HepG2 (cell line): ENCODE data around the gene ATP13A4. TPM values are rescaled to one million over a fixed set of nuclear protein-coding genes. Genes with fewer than 3 reads are reported as not detected.
A peak's percentile ranks its signal among the peaks of the same experiment; 100 is the strongest.

Source experiments
- BRD4 ChIP-seq: sonication (generic); formaldehyde crosslinking; IDR thresholded peaks from 2 replicates; pipeline ENCODE4 v1.4.0; 2020; ENCODE audit warnings: missing genetic modification reagents
- CEBPG ChIP-seq: IDR thresholded peaks from 2 replicates; pipeline ENCODE4 v1.6.1; 2016
- CENPX ChIP-seq: sonication (generic); formaldehyde crosslinking; IDR thresholded peaks from 2 replicates; pipeline ENCODE4 v1.9.0; 2021; ENCODE audit warnings: mild to moderate bottlenecking, missing genetic modification reagents, moderate library complexity
- DPF2 ChIP-seq: sonication (generic); formaldehyde crosslinking; IDR thresholded peaks from 2 replicates; pipeline ENCODE4 v1.4.0; 2020; ENCODE audit warnings: mild to moderate bottlenecking, low read depth, missing genetic modification reagents, borderline replicate concordance
- GFI1 ChIP-seq: sonication (generic); formaldehyde crosslinking; IDR thresholded peaks from 2 replicates; pipeline ENCODE4 v1.5.0; 2020; ENCODE audit warnings: missing genetic modification reagents, mild to moderate bottlenecking, borderline replicate concordance
- HCFC1 ChIP-seq: fragments of 150-350 bp; IDR thresholded peaks from 2 replicates; pipeline ENCODE4 v1.6.1; 2014; ENCODE audit warnings: low read depth, low read length
- KDM6A ChIP-seq: IDR thresholded peaks from 2 replicates; pipeline ENCODE4 v1.6.1; 2016; ENCODE audit warnings: low read depth
- RBFOX2 ChIP-seq: fragments of 200-400 bp; formaldehyde crosslinking; IDR thresholded peaks from 2 replicates; pipeline ENCODE4 v1.6.1; 2017; ENCODE audit warnings: low read depth, mild to moderate bottlenecking, low read length
- RFX1 ChIP-seq: fragments of 450-650 bp; IDR thresholded peaks from 2 replicates; pipeline ENCODE4 v1.6.1; 2017
- RFX3 ChIP-seq: IDR thresholded peaks from 2 replicates; pipeline ENCODE4 v1.6.1; 2016; ENCODE audit warnings: missing biosample characterization, missing genetic modification reagents
- SAP130 ChIP-seq: IDR thresholded peaks from 2 replicates; pipeline ENCODE4 v1.6.1; 2016; ENCODE audit warnings: low read depth
- ZBTB3 ChIP-seq: sonication (generic); formaldehyde crosslinking; IDR thresholded peaks from 2 replicates; pipeline ENCODE4 v1.4.0; 2020; ENCODE audit warnings: low read depth, mild to moderate bottlenecking, moderate library complexity, missing genetic modification reagents, borderline replicate concordance
- ZNF232 ChIP-seq: sonication (generic); formaldehyde crosslinking; IDR thresholded peaks from 2 replicates; pipeline ENCODE4 v1.4.0; 2020; ENCODE audit warnings: missing genetic modification reagents, borderline replicate concordance
- ZNF326 ChIP-seq: sonication (generic); formaldehyde crosslinking; IDR thresholded peaks from 2 replicates; pipeline ENCODE4 v1.4.0; 2020; ENCODE audit warnings: missing genetic modification reagents, borderline replicate concordance
- ZNF33B ChIP-seq: sonication (generic); formaldehyde crosslinking; IDR thresholded peaks from 2 replicates; pipeline ENCODE4 v1.5.1; 2020; ENCODE audit warnings: mild to moderate bottlenecking, missing genetic modification reagents
- ZNF34 ChIP-seq: sonication (generic); formaldehyde crosslinking; IDR thresholded peaks from 2 replicates; pipeline ENCODE4 v1.4.0; 2020; ENCODE audit warnings: mild to moderate bottlenecking, missing genetic modification reagents, borderline replicate concordance
- ZNF382 ChIP-seq: sonication (generic); formaldehyde crosslinking; IDR thresholded peaks from 2 replicates; pipeline ENCODE4 v1.5.0; 2020; ENCODE audit warnings: missing genetic modification reagents, mild to moderate bottlenecking, borderline replicate concordance
- ZNF496 ChIP-seq: sonication (generic); formaldehyde crosslinking; IDR thresholded peaks from 2 replicates; pipeline ENCODE4 v1.8.1; 2023; ENCODE audit warnings: mild to moderate bottlenecking, moderate library complexity, missing genetic modification reagents; ENCODE audit not compliant: insufficient replicate concordance
- ZNF7 ChIP-seq: IDR thresholded peaks from 2 replicates; pipeline ENCODE4 v1.6.1; 2016; ENCODE audit warnings: missing biosample characterization, missing genetic modification reagents
- ZNF780A ChIP-seq: sonication (generic); formaldehyde crosslinking; IDR thresholded peaks from 2 replicates; pipeline ENCODE4 v1.8.0; 2022; ENCODE audit warnings: mild to moderate bottlenecking, missing genetic modification reagents, moderate library complexity
- polyA plus RNA-seq, 8 experiments: library from polyadenylated mRNA; depleted of rRNA in 3 of 8; stranded (reverse) in 7 of 8; unstranded in 1 of 8; fragments of >200 nt; fragmentation: Illumina TruSeq in 4 of 8; extraction: Trizol in 4 of 8; gene quantifications; 2 replicates each; pipeline versions ENCODE4 v1.2.1 to v1.2.3, GENCODE V29; 2011 to 2016; ENCODE audit warnings: low read depth in 4 of 8, missing spikeins in 1 of 8, mixed read lengths in 1 of 8; ENCODE audit not compliant: insufficient read depth in 1 of 8
- total RNA-seq, 5 experiments: library from RNA; depleted of rRNA; stranded (reverse); fragments of >200 nt; fragmentation: Illumina TruSeq; extraction: Trizol; gene quantifications; 2 replicates each; pipeline ENCODE4 v1.2.3, GENCODE V29; 2016; ENCODE audit warnings: low read depth in 1 of 5
- TF ChIP-seq, protein P1 (sequence below): sonication (generic); formaldehyde crosslinking; IDR thresholded peaks from 2 replicates; pipeline ENCODE4 v1.5.0; 2020; ENCODE audit warnings: mild to moderate bottlenecking, missing genetic modification reagents
- TF ChIP-seq, protein P2 (sequence below): sonication (generic); formaldehyde crosslinking; IDR thresholded peaks from 2 replicates; pipeline ENCODE4 v1.8.1; 2023; ENCODE audit warnings: mild to moderate bottlenecking, missing genetic modification reagents
- TF ChIP-seq, protein P3 (sequence below): sonication (generic); formaldehyde crosslinking; IDR thresholded peaks from 2 replicates; pipeline ENCODE4 v1.5.0; 2020; ENCODE audit warnings: missing genetic modification reagents
- TF ChIP-seq, protein P4 (sequence below): sonication (generic); formaldehyde crosslinking; IDR thresholded peaks from 2 replicates; pipeline ENCODE4 v1.4.0; 2020; ENCODE audit warnings: missing genetic modification reagents
- TF ChIP-seq, protein P5 (sequence below): sonication (generic); formaldehyde crosslinking; IDR thresholded peaks from 2 replicates; pipeline ENCODE4 v1.5.0; 2020; ENCODE audit warnings: missing genetic modification reagents

Gene ATP13A4
- total and polyA plus RNA-seq, 2 of the 13 experiments (the other 11 are each of a cell fraction or from before 2014, with no cell fraction given), result 0.01 to 0.07 TPM

DNA sequence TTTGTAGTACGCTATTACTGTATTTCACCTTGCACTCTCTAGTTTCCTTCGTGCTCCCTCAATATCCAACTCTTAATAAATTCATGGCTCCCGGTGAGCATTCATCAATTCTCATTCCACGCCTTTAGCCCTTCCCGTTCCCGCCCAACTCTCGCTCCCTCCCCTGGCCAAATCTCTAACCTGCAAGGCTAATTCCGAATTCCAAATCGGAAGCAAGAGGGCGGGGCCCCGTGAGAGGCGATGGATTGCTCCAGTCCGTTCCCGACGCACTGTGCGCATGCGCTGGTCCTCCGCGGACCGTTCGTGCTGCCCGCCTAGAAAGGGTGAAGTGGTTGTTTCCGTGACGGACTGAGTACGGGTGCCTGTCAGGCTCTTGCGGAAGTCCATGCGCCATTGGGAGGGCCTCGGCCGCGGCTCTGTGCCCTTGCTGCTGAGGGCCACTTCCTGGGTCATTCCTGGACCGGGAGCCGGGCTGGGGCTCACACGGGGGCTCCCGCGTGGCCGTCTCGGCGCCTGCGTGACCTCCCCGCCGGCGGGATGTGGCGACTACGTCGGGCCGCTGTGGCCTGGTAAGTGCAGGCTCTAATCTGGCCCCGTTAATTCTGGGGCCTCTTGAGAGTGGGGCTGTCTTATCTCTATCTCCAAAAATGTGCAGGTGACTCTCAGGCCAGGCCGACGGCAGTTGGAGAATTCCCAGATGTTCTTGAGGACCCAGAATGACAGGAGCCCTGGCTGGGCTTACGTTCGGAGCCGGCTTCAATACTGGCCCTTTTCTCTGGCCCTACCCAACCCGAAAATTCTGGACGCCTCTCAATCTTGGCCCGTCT, 38.4 kb upstream of the ATP13A4 start, which contains the start of gene OPA1 (continued):
- TF ChIP-seq, protein P1, sequence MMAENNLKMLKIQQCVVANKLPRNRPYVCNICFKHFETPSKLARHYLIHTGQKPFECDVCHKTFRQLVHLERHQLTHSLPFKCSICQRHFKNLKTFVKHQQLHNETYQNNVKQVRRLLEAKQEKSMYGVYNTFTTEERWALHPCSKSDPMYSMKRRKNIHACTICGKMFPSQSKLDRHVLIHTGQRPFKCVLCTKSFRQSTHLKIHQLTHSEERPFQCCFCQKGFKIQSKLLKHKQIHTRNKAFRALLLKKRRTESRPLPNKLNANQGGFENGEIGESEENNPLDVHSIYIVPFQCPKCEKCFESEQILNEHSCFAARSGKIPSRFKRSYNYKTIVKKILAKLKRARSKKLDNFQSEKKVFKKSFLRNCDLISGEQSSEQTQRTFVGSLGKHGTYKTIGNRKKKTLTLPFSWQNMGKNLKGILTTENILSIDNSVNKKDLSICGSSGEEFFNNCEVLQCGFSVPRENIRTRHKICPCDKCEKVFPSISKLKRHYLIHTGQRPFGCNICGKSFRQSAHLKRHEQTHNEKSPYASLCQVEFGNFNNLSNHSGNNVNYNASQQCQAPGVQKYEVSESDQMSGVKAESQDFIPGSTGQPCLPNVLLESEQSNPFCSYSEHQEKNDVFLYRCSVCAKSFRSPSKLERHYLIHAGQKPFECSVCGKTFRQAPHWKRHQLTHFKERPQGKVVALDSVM (CRISPR knock-in tag), result peak; percentile 56; the same call in 1 of the 2 replicates
- TF ChIP-seq, protein P2, sequence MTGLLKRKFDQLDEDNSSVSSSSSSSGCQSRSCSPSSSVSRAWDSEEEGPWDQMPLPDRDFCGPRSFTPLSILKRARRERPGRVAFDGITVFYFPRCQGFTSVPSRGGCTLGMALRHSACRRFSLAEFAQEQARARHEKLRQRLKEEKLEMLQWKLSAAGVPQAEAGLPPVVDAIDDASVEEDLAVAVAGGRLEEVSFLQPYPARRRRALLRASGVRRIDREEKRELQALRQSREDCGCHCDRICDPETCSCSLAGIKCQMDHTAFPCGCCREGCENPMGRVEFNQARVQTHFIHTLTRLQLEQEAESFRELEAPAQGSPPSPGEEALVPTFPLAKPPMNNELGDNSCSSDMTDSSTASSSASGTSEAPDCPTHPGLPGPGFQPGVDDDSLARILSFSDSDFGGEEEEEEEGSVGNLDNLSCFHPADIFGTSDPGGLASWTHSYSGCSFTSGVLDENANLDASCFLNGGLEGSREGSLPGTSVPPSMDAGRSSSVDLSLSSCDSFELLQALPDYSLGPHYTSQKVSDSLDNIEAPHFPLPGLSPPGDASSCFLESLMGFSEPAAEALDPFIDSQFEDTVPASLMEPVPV (CRISPR knock-in tag), result peak; percentile 87
- TF ChIP-seq ZNF780A (CRISPR knock-in tag) (peak; percentile 67; the same call in 1 of the 2 replicates), CENPX (CRISPR knock-in tag) (no peak), RFX3 (CRISPR knock-in tag) (no peak), ZNF382 (CRISPR knock-in tag) (no peak), ZNF326 (CRISPR knock-in tag) (no peak), ZNF34 (CRISPR knock-in tag) (0 out of 2 replicates have a peak, but pooled peaks have one; percentile 68), RFX1 (no peak), ZNF232 (peak; percentile 91; the same call in 1 of the 2 replicates), ZNF496 (CRISPR knock-in tag) (no peak), CEBPG (CRISPR knock-in tag) (peak; percentile 75), ZNF7 (CRISPR knock-in tag) (no peak), KDM6A (no peak), HCFC1 (peak; percentile 83), SAP130 (CRISPR knock-in tag) (peak; percentile 98), RBFOX2 (peak; percentile 94), BRD4 (CRISPR knock-in tag) (peak; percentile 79), ZNF33B (CRISPR knock-in tag) (peak; percentile 80), DPF2 (CRISPR knock-in tag) (no peak), GFI1 (CRISPR knock-in tag) (no peak), ZBTB3 (CRISPR knock-in tag) (0 out of 2 replicates have a peak, but pooled peaks have one; percentile 28)
- TF ChIP-seq, protein P3, sequence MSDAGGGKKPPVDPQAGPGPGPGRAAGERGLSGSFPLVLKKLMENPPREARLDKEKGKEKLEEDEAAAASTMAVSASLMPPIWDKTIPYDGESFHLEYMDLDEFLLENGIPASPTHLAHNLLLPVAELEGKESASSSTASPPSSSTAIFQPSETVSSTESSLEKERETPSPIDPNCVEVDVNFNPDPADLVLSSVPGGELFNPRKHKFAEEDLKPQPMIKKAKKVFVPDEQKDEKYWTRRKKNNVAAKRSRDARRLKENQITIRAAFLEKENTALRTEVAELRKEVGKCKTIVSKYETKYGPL (CRISPR knock-in tag), result 0 out of 2 replicates have a peak, but pooled peaks have one; percentile 19
- TF ChIP-seq, protein P4, sequence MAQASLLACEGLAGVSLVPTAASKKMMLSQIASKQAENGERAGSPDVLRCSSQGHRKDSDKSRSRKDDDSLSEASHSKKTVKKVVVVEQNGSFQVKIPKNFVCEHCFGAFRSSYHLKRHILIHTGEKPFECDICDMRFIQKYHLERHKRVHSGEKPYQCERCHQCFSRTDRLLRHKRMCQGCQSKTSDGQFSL, result no peak; the same call in 1 of the 2 replicates
- TF ChIP-seq, protein P5, sequence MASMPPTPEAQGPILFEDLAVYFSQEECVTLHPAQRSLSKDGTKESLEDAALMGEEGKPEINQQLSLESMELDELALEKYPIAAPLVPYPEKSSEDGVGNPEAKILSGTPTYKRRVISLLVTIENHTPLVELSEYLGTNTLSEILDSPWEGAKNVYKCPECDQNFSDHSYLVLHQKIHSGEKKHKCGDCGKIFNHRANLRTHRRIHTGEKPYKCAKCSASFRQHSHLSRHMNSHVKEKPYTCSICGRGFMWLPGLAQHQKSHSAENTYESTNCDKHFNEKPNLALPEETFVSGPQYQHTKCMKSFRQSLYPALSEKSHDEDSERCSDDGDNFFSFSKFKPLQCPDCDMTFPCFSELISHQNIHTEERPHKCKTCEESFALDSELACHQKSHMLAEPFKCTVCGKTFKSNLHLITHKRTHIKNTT (CRISPR knock-in tag), result no peak
